GM12872 (cell line): Measurements from ENCODE around the gene SSH3.

Source experiments
- CTCF ChIP-seq: IDR thresholded peaks from 3 replicates; pipeline ENCODE4 v1.5.1; 2011; ENCODE audit warnings: low read depth, mild to moderate bottlenecking, low read length, moderate library complexity; ENCODE audit not compliant: insufficient read depth

The SSH3 gene

GRCh38 chr11:67289226-67289650, 14.1 kb upstream of the SSH3 start, which contains the start of gene ANKRD13D:
Gene ANKRD13D, plus strand, starts transcription at chr11:67289303. Its CDS starts 158 bp downstream, at chr11:67289461.
- no peak for TF ChIP-seq CTCF

- TF ChIP-seq CTCF, result no peak
Measured at GRCh38 chr11:67289651-67290479, 13.5 kb upstream of the SSH3 start.

GRCh38 chr11:67290801-67291200, 12.5 kb upstream of the SSH3 start:
- no peak for TF ChIP-seq CTCF

- TF ChIP-seq CTCF, result no peak
Measured at GRCh38 chr11:67291481-67292381, 11.6 kb upstream of the SSH3 start.

- no peak for TF ChIP-seq CTCF
Measured at GRCh38 chr11:67292671-67293070, 10.7 kb upstream of the SSH3 start.

GRCh38 chr11:67293090-67293489, 10.2 kb upstream of the SSH3 start:
- TF ChIP-seq CTCF, result no peak

- no peak for TF ChIP-seq CTCF
Measured at GRCh38 chr11:67295846-67296245, 7.5 kb upstream of the SSH3 start.
